SU-DHL-6 (cell line): ENCODE results near the gene PAX1.

Source experiments
- EZH2phosphoT487 ChIP-seq: fragments of 200-600 bp; sonication (generic), shearing (Covaris generic); conservative IDR thresholded peaks from 2 replicates; pipeline ENCODE4 v1.6.1; 2018; ENCODE audit warnings: mild to moderate bottlenecking, antibody characterized with exemption, low read length, moderate library complexity, mixed read lengths
- TF ChIP-seq, protein P1 (sequence below): fragments of 200-600 bp; sonication (generic); IDR thresholded peaks from one replicate; pipeline ENCODE4 v1.5.1; 2017; ENCODE audit warnings: antibody characterized with exemption, mild to moderate bottlenecking, low read length, moderate library complexity; ENCODE audit not compliant: insufficient read depth, poor library complexity, severe bottlenecking

DNA sequence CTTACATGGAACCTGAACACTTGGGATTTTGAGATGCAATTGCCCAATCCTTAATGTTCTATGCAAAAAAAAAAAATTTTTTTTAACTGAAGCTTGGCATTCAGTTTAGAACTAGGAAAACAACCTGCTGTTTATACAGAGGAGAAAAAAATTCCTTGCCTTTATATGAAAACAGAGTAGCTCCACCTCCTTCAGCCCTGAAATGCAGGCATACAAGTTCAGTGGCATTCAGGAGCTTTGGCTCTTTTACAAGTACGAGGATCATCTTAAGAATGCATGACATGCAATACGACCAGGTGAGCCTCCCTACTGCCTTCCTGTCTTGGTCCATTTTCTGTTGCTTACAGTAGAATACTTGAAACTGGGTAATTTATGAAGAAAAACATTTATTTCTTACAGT is 20.4 kb downstream of the PAX1 start:
- TF ChIP-seq, protein P1, sequence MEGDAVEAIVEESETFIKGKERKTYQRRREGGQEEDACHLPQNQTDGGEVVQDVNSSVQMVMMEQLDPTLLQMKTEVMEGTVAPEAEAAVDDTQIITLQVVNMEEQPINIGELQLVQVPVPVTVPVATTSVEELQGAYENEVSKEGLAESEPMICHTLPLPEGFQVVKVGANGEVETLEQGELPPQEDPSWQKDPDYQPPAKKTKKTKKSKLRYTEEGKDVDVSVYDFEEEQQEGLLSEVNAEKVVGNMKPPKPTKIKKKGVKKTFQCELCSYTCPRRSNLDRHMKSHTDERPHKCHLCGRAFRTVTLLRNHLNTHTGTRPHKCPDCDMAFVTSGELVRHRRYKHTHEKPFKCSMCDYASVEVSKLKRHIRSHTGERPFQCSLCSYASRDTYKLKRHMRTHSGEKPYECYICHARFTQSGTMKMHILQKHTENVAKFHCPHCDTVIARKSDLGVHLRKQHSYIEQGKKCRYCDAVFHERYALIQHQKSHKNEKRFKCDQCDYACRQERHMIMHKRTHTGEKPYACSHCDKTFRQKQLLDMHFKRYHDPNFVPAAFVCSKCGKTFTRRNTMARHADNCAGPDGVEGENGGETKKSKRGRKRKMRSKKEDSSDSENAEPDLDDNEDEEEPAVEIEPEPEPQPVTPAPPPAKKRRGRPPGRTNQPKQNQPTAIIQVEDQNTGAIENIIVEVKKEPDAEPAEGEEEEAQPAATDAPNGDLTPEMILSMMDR: no peak
- TF ChIP-seq EZH2phosphoT487: no peak
